HG02938 (cell line): ENCODE results near the gene GJA3.

ENCODE experiments used
- ATAC-seq: cut with Tn5 transposase; IDR thresholded peaks from one replicate; pipeline ENCODE4 v1.9.1; 2021; ENCODE audit warnings: mild to moderate bottlenecking, moderate library complexity; ENCODE audit not compliant: unreplicated experiment

The GJA3 gene

DNA sequence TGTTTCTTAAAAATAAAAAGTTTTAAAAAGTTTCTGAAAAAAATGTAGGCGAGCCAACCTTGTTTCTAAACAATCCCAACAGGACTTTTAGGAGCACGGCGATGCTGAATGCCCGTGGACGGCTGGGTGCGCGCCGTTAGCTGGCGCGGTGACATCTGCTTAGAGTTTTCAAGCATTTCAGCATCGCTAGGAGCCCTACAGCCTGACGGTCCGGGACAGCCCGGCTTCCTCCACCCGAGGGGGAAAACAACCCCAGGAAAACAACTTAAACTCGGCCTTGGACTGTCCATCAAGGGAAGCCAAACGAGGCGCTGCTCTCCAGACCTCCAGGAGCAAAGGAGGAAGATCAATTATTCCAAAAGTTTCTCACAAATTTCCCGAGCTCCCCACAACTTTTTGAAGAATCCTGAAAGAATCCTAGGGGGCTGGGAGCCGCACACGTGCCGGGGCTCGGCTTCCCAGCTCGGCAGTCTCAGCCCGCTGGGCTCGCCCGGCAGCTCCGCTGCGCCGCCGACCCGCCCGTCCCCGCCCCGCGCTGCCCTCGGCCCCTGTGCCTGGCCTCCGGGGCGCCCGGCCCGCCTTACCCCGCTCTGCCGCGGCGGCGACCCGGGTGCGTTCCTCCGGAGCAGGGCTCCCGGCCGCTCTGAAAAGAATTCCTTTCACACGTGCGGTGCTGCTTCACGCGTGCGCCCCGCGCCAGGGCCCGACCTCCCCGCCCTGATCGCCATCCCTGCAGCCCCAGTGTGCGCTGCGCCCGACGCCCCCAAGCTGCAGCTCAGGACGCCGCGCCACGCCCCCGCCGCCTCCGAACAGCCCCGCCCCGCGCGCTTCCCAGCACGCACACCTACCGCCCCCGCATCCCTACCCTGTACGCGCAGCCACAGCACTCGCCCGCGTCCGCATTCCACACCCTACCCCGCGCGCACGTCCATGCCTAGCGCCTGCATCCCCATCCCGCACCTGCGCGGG lies at the start of gene GJA3:
GJA3 (minus strand) TSS at position 747 of the 969 bp plus-strand sequence. CDS start 17,764 bp downstream, outside the sequence.
- ATAC-seq = peak; percentile 56

GRCh38 chr13:20209948-20210347 lies 49.1 kb upstream of the GJA3 start:
- ATAC-seq = no peak

- ATAC-seq = no peak
Observed at GRCh38 chr13:20206698-20207235, 45.9 kb upstream of the GJA3 start.

DNA sequence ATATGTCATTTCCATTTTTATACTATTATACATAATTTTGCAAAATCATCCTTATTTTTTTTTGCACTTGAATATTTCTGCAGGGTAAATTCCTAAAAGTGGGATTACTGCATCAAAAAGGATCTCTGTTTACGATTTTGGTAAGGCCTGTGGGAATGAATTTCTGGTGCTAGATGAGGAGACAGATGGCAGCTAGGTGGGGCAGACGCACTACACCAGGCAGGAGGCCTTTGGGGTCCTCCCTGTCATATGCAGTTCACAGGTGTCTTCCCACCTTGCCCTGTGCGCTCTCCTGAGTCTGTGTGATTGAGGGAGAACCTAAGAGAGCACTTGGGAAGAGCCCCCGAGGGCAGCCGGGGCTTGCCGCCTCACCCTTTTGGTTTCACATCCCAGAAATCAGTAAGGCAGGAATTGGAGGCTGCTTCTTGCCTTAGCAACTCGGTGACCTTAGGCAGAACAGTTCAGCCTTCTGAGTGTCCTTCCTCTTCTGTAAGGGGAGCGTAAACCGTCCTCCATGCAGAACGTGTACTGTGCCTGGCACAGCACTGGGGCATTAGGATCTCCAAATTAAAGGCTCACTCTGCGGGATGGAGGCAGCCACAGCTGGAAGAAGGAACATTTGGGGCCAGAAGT lies 45.3 kb upstream of the GJA3 start:
- no peak for ATAC-seq

DNA sequence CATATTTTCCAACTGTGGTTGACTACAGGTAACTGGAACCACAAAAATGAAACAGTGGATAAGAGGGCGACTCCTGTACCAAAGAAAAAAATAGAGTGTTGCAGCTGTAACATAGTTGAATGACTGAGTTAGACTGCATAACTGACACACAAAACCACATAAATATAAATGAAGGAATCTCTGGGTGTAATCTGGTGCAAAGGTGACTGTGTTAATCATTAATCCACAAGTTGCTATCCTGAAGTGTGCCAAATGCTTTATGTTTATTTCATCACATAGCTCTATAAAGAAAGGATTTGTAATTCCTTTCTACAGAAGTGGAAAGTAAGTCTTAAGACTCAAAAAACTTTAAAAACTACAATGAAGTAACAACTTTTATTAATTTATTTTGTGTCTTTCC lies 37.9 kb upstream of the GJA3 start:
- ATAC-seq = no peak

DNA sequence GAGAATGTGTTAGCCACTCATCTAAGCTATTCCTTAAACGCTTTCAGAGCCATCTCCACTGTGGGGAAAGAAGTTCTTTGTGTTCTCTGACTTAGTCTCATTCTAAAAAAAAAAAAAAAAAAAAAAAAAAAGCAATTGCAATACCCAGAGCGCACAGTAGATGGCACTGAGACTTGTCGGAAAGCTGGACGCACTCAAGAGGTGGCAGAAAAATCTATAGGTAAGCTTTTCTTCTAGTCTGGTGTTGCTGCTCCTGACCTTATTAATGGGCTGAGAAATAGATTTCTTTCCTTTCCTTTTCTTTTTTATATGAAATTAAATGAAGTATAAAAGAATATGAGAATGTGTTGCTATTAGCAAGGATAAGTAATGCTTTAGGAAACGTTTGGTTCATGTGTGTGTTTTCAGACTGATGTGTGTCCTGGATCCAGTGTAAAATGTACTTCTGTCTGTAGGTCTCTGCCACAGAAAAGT lies 36.5 kb upstream of the GJA3 start:
- no peak for ATAC-seq

DNA sequence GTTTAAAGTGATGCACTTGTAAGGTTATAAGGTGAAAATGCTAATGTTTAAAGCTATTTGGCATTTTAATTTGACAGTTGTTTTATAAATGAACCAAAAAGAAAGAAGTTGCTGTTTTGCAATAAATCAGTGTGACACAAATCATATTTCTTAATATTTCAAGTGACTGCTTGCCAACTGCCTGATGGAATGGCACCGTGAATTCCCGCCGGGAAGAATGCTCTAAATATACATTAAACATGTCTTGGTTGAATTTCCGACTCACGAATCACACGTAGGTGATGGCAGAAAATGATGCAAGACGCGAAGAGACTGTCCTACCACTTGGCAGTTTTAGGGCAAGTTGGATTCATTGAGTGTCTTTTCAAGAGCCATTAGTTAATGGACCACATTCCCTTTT lies 34.9 kb upstream of the GJA3 start:
- no peak for ATAC-seq

GRCh38 chr13:20193907-20194631 lies 33.2 kb upstream of the GJA3 start:
- no peak for ATAC-seq

DNA sequence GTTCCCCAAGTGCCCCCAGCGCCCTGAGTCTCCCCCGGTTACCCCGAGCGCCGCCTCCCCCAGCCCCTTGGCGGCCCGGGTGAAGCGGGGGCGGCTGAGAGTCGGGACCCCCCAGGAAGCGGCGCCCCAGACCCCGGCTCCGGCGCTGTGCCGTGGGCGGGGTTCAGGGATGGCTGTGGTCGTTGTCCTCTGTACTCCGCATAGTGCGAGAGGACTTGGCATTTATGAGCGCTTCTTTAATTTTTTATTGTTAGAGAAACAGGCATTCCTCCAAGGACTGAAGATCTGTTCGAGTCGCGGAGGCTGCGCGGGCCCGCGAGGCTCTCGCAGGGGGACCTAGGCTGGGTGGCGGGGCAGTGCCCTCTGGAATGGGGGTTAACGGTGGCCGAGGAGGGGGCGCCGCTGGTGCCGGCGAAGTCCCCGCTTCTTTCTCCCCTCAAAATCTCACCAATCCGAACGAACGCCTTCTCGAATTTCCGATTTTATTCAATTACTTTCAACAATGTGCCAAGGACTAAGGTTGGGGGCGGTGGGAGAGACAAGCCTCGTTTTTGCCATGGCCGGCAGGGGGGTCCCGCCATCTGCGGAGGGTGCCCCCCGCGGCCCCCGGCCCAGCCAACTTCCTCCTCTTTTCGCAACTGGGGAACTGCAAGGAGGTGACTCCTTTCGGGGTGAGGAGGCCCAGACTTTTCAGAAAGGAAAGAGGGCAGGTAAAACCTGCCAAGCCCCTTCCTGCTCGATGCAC lies 32.5 kb upstream of the GJA3 start:
- no peak for ATAC-seq

GRCh38 chr13:20192836-20193161 lies 31.9 kb upstream of the GJA3 start, which contains the start of gene GJB2:
TSS of gene GJB2 (minus strand) at chr13:20192938. CDS start at chr13:20189581, 3,357 bp downstream.
- ATAC-seq = no peak

- no peak for ATAC-seq
Observed at GRCh38 chr13:20192158-20192835, 31.4 kb upstream of the GJA3 start.

GRCh38 chr13:20191311-20192157 lies 30.7 kb upstream of the GJA3 start:
- no peak for ATAC-seq

DNA sequence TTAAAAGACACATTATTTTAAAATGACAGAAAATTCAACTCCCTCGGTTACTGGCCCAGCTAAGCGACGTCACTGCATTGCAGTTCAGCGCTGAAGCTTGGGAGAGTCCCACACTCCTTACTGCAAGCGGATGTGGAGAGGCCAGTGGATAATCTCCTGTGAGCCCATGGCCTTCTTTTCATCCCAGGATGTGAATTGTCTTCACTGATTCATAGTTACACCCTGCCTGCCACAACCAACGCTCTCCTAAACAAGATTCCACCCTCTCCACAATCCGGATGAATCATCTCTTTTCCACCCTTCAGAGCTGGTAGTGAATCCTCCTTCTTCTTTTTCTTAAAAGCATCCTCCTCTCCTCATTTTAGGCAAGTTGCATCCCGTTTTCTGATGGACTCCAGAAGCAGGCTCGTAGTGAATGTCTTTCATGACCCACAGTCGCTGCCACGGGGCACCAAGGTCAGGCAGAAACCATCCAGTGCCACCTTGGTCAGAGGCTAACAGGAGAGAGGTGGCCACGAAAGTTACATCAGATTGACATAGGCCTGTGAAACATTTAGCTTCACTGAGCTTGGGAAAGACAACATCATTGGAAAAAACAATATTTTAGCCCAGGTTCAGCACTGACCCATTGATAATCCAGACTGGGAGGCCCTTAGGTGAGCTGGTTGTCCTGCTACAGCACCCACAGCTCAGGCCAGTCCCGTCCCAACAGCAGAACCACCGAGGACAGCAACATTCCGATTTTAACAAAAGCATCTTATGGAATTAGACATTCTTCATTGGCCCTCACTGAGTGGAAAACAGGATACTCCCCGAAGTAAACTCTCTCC lies 29.8 kb upstream of the GJA3 start:
- ATAC-seq = no peak

GRCh38 chr13:20190076-20190475 lies 29.2 kb upstream of the GJA3 start:
- ATAC-seq = no peak

DNA sequence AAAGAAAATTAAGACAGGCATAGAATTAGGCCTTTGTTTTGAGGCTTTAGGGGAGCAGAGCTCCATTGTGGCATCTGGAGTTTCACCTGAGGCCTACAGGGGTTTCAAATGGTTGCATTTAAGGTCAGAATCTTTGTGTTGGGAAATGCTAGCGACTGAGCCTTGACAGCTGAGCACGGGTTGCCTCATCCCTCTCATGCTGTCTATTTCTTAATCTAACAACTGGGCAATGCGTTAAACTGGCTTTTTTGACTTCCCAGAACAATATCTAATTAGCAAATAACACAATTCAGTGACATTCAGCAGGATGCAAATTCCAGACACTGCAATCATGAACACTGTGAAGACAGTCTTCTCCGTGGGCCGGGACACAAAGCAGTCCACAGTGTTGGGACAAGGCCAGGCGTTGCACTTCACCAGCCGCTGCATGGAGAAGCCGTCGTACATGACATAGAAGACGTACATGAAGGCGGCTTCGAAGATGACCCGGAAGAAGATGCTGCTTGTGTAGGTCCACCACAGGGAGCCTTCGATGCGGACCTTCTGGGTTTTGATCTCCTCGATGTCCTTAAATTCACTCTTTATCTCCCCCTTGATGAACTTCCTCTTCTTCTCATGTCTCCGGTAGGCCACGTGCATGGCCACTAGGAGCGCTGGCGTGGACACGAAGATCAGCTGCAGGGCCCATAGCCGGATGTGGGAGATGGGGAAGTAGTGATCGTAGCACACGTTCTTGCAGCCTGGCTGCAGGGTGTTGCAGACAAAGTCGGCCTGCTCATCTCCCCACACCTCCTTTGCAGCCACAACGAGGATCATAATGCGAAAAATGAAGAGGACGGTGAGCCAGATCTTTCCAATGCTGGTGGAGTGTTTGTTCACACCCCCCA lies 28.1 kb upstream of the GJA3 start:
- no peak for ATAC-seq

GRCh38 chr13:20186771-20187170 lies 25.9 kb upstream of the GJA3 start:
- no peak for ATAC-seq
